PC-9 (cell line): ENCODE results near the gene GALNT1.

Source experiments
- EZH2 ChIP-seq: fragments of 200-600 bp; sonication (generic); IDR thresholded peaks from 2 replicates; pipeline ENCODE4 v1.8.0; 2017; ENCODE audit warnings: antibody characterized with exemption, low read depth
- TF ChIP-seq, protein P1 (sequence below): fragments of 200-600 bp; sonication (generic); conservative IDR thresholded peaks from 2 replicates; pipeline ENCODE4 v1.6.1; 2017; ENCODE audit warnings: mixed run types, antibody characterized with exemption, mild to moderate bottlenecking, moderate library complexity

DNA sequence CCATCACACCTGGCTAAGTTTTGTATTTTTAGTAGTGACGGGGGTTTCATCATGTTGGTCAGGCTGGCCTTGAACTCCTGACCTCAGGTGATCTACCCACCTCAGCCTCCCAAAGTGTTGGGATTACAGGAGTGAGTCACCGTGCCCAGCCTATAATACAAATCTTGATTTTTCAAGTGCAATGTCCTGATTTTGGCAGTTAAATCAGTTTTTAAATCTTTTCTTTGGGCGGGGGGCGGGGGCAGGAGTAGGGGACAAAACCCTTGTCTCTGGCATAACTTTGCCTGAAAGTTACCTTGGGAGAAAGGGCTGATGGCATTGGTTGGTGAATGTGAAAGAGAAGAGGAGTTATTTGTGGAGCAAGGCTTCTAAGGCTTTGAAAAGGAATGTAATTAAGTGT, 12.3 kb downstream of the GALNT1 start:
- no peak for TF ChIP-seq EZH2
- TF ChIP-seq, protein P1, sequence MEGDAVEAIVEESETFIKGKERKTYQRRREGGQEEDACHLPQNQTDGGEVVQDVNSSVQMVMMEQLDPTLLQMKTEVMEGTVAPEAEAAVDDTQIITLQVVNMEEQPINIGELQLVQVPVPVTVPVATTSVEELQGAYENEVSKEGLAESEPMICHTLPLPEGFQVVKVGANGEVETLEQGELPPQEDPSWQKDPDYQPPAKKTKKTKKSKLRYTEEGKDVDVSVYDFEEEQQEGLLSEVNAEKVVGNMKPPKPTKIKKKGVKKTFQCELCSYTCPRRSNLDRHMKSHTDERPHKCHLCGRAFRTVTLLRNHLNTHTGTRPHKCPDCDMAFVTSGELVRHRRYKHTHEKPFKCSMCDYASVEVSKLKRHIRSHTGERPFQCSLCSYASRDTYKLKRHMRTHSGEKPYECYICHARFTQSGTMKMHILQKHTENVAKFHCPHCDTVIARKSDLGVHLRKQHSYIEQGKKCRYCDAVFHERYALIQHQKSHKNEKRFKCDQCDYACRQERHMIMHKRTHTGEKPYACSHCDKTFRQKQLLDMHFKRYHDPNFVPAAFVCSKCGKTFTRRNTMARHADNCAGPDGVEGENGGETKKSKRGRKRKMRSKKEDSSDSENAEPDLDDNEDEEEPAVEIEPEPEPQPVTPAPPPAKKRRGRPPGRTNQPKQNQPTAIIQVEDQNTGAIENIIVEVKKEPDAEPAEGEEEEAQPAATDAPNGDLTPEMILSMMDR: no peak
